Hematopoietic multipotent progenitor cell (in vitro differentiated cells): ENCODE data around the gene MYCBP. TPM values are rescaled to one million over a fixed set of nuclear protein-coding genes. Genes with fewer than 3 reads are reported as not detected.
"Not testable (repeated sequence)": the region's sequence is repeated elsewhere in the genome, so short reads cannot be mapped to it uniquely, and the experiment has no call there.

Source experiments
- DNase-seq, 3 donors: peaks; one replicate each; pipeline ENCODE4 v3.0.0-alpha.2; 2011 to 2015; ENCODE audit warnings: low read depth in 2 of 3, low spot score in 2 of 3
- total RNA-seq: library from RNA; depleted of rRNA; stranded (reverse); fragments of >200 nt; gene quantifications from one replicate; pipeline ENCODE4 v1.2.3, GENCODE V29; 2012

The MYCBP gene, protein sequence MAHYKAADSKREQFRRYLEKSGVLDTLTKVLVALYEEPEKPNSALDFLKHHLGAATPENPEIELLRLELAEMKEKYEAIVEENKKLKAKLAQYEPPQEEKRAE
- 8.6 TPM for total RNA-seq

- peak; percentile 95 to 96 (median 96) for DNase-seq
Observed at GRCh38 chr1:38873027-38873969, at the start of gene MYCBP. TSS of gene MYCBP (minus strand) at chr1:38873348. CDS start at chr1:38873305, 43 bp downstream.

- no peak for DNase-seq
Observed at GRCh38 chr1:38919130-38919529, 46.0 kb upstream of the MYCBP start.

GRCh38 chr1:38918568-38918967, 45.4 kb upstream of the MYCBP start:
- no peak for DNase-seq

DNA sequence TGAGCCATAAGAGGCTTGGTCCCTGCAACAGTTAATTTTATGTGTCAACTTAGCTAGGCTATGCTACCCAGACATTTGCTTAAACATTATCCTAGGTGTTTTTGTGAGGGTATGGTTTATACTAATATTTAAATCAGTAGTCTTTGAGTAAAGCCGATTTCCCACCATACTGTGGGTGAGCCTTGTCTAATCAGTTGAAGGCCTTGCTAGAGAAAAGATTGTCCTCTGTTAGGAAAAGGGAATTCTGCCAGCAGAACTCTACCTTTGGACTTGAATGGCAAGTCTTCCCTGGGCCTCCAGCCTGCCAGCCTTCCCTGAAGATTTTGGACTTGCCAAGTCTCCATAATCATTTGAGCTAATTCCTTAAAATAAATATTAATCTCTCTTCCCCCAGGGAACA, 44.6 kb upstream of the MYCBP start:
- DNase-seq: no peak

DNA sequence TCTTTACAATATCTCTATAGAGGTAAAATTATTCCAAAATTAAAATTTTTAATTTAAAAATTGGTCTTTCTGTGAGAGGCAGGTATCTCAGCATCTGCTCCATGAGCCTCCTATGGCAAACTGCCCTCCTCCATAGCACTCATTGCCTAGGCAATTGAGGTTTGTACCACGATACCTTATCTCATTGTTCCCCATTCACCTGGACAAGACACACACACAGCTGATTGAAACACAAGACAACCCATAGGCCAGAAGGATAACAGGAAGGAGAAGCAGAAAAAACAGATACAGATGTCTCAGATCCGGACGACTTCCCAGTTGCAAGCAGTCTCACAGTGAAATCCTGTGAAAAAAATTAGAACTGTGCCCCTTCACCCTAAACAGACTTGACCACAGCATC, 44.2 kb upstream of the MYCBP start:
- no peak for DNase-seq

- peak in 2 of 3 donors; percentile 33 to 39 for DNase-seq
Observed at GRCh38 chr1:38915352-38915948, 42.3 kb upstream of the MYCBP start.

- DNase-seq: not testable (repeated sequence)
Observed at GRCh38 chr1:38914908-38915307, 41.8 kb upstream of the MYCBP start.

GRCh38 chr1:38908821-38909220, 35.7 kb upstream of the MYCBP start:
- DNase-seq: no peak

DNA sequence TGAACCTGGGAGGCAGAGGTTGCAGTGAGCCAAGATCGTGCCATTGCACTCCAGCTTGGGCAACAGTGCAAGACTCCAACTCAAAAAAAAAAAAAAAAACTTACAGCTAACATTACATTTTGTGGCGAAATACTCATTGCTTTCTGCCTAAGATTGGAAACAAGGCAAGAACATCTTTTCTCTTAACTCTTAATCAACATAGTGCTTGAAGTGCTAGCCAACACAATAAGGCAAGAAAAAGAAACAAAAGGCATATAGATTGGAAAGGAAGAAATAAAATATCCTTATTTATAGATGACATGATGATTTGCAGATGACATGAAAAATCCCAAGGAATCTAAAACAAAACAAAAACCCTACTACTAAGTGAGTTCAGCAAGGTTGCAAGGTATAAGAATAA, 32.8 kb upstream of the MYCBP start:
- no peak for DNase-seq

GRCh38 chr1:38899560-38899959, 26.4 kb upstream of the MYCBP start:
- no peak for DNase-seq

DNA sequence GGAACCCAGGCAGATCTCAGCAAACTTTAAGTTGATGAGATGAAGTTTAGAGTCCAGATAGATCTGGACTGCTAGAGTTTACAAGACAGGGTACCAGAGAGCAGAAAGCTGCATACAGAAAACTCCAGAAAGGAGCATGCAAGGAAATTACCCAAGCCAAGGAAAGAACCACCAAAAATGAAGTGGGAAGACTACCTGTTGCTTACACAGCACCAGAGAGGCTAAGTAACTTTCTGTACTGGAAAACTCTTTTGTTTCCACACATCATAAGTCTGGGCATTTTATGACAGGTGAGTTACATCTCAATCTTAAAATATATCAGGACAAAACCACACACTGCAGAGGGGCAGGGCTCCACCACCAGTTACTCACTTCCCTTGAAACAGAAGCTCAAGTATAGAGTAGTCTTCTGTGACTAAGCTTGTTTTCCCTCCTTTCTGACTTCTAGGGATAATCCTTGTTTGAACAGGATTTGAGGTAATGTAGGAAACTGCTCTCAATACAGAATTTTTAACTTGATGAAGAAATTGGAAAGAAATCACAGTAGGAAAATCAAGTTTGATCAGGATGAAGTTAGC, 25.6 kb upstream of the MYCBP start:
- DNase-seq: no peak

DNA sequence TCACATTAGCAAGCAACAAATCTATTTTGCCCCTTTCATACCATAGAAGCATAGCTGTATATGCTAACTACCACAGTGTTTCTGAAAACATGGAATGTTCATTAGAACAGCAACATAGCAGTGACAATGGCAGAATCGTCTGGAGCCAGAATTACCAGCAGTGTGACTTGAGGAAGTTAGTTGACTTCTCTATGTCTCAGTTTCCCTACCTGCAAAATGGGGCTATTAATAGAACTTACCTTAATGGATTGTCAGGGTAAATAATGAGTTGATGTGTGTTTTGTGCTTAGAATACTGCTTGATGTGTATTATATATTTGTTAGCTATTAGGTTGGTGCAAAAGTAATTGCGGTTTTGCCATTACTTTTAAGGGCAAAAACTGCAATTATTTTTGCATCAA, 23.0 kb upstream of the MYCBP start:
- DNase-seq: no peak

GRCh38 chr1:38892976-38893375, 19.8 kb upstream of the MYCBP start:
- no peak for DNase-seq

DNA sequence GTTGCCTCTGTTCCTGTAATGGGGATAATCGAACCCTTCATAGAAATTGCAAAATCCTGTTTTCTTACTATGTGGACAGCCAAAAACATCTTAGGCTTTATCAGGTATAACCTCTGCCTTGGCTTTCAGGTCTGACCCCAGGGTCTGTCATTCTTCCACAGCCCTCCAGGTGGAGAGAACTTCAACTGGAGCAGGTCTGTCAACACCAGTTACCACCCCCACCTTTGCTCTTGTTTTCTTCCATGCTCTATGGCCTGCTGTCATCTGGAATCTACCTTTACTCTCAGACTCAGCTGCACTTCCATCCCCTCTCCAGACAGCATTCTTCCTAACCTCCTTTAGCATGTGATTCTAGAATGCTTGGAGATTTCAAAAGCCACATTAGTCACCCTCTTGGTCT, 18.6 kb upstream of the MYCBP start:
- peak in 1 of 3 donors; percentile 7 for DNase-seq

DNA sequence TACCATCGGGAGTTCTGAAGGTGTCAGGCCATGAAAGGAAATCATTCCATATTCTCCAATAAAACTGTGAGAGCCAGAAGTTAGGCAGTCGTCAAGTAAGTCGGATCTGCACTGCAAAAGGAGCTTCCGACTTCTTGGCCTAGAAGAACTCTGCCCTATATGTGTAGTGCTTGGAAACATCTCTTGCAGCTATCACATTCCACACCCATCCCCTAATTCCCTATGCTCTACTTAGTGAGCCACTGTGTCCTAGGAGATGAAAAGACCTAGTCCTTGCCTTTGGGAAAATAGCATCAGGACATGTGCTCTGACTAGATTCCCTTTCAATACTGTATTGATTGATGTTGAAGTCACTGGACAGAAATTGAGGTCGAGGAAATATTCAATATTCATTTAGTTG, 16.4 kb upstream of the MYCBP start:
- DNase-seq: no peak

- DNase-seq: no peak
Observed at GRCh38 chr1:38888423-38889333, 15.5 kb upstream of the MYCBP start.

DNA sequence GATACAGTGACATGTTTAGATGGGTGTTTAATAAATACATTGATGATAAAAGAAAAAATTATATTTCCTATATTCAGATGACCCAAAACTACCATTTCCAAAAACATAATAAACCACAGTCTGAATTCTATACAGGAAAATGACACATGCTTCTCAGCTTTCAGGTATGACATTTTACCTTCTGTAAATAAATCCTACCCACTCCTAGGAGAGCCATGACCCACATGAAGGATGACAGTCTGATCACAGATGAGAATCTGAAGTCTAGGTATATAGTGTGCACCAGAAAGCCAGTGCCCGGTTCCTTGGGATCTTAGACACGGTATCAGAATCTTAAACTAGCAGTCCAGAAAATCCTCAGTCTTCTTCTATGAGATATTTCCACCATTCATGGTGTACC, 11.9 kb upstream of the MYCBP start:
- no peak for DNase-seq

DNA sequence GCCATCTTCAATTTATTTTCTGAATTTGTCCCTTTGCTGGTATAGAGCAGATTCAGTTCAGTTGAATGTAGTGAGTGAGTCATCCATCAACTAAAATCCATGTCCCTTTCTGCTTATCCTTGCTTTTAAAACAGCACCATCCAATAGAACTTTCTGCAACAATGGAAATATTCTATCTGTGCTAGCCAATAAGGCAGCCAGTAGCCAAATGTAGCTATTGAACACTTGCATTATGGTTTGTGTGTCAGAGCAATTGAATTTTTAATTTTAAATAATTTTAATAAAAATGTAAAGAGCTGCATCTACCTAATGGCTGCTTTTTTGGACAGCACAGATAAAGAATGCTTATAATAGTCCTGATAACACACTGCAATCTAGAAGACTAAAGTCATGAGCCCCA, 8.3 kb upstream of the MYCBP start, which contains the start of gene GJA9:
Gene GJA9 (minus strand): TSS at position 101 of the 400 bp plus-strand sequence. CDS start 5,489 bp downstream, outside the sequence.
- no peak for DNase-seq

GRCh38 chr1:38875811-38876210, 2.7 kb upstream of the MYCBP start:
- DNase-seq: no peak

DNA sequence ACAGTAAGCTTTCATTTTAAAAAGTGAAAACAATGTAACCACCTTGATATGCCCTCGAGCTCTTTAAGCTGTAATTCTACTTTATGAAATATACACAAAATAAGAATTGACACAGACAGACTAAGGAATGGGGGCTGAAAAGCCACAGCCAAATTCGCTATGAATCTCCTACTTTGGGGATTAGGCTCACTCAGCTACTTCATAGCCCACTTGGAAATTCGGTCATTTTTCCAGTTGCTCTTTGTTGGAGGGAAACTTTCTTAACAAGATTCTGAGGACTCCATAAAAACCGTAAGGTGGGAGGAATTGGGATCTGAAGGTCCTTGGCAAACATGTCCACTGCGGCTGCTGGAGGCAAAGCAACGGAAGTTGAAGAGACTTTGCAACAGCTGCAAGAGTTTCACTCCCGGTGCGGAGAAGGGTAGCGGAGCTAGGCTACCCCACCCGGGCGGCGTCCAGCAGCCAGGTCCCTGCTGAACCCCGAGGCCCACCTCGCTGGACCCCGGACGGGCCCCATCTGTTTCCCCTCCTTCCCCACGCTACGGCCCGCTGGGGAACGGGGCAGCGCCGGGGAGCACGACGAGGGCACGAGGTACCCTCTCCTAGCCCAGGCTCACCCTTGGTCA, 634 bp downstream of the MYCBP start:
- DNase-seq: peak in 1 of 3 donors; percentile 11
